Measurements from ENCODE around the gene GGTLC1. TPM values are rescaled to one million over a fixed set of nuclear protein-coding genes. Genes with fewer than 3 reads are reported as not detected.

Gene GGTLC1
- total and polyA plus RNA-seq, 2 of the 8 experiments (the other 6 are each of a cell fraction or from before 2014, with no cell fraction given), result not detected

DNA sequence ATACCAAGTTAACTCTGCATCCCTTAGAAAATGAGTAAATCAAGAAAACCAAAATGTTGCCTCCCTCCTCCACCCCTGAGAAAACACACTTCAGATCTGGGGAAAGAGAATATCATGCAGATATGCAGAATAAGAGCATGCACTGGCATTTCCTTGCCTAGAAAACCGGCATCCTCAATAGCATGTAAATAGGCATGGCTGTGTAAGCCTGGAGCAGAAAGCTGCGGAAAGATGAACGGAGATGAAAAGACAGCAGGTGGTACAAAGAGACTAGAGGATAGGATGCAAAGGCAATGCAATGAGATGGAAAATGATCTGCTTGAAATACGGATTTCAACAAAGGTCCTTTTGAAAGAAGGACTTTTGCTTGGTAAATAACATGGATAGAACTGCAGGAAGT lies 10.3 kb upstream of the GGTLC1 start:
- no peak overlapping the region for H3K9ac ChIP-seq (replicated peaks in 1 of 4; ENCODE audit: extremely low read depth in 1 of 4, low read depth in 3 of 4, low read length in 3 of 4)
- H3K18ac ChIP-seq (ENCODE audit: extremely low read depth, low read length), result no peak overlapping the region
- no peak overlapping the region for H3K14ac ChIP-seq (ENCODE audit: insufficient read length)
- H2BK12ac ChIP-seq (ENCODE audit: low read depth, low read length), result no peak overlapping the region
- no peaks in the 10 kb centered on the region for H3K79me2 ChIP-seq (ENCODE audit: control insufficient read depth in 1 of 2, insufficient read depth in 2 of 2, low read length in 2 of 2)
- H3K36me3 ChIP-seq (ENCODE audit: control insufficient read depth in 2 of 4, insufficient read depth in 4 of 4, low read length in 3 of 4), result no peaks in the 10 kb centered on the region
- H4K20me1 ChIP-seq (replicated peaks in 1 of 2; ENCODE audit: control insufficient read depth in 1 of 2, insufficient read depth in 2 of 2, low read length in 2 of 2), result peaks cover 0 to 4% of the 10 kb centered on the region in 2 experiments
- H4K91ac ChIP-seq (replicated peaks; ENCODE audit: insufficient read length, low read length), result no peak overlapping the region
- peak overlapping the region; percentile 23 for H3K4ac ChIP-seq (replicated peaks; ENCODE audit: insufficient read length, low read depth, low read length)
- no peaks in the 10 kb centered on the region for H3K79me1 ChIP-seq (ENCODE audit: low read depth, low read length)
- no peak overlapping the region for H4K5ac ChIP-seq (ENCODE audit: insufficient read length, low read depth, low read length)
- peaks cover 0 to 3% (median 0%) of the 10 kb centered on the region in 4 experiments; a peak in 1 of 7 replicates for H3K4me1 ChIP-seq (replicated peaks in 1 of 4; ENCODE audit: control insufficient read depth in 3 of 4, insufficient read depth in 4 of 4, low read length in 3 of 4)
- no peak overlapping the region for H2AFZ ChIP-seq (ENCODE audit: low read length)
- no peak overlapping the region for H2BK5ac ChIP-seq (ENCODE audit: low read depth, low read length)
- no peak overlapping the region for H3K56ac ChIP-seq (replicated peaks; ENCODE audit: insufficient read length, low read depth, low read length)
- whole genome bisulfite sequencing, 2 experiments (ENCODE audit: extremely low coverage in 1 of 2, insufficient coverage in 1 of 2, insufficient read length in 1 of 2, insufficient replicate concordance in 2 of 2, low coverage in 1 of 2, low lambda C conversion rate in 2 of 2, missing lambda C conversion rate in 1 of 2), result 84% methylated on average over 4 of the region's 4 CpGs; no CpG with 5 or more reads in 1 of the 2 experiments
- H2BK120ac ChIP-seq (replicated peaks; ENCODE audit: low read depth, low read length), result no peak overlapping the region
- peaks cover 3% of the 10 kb centered on the region; the same call in 1 of the 2 replicates for H3K23me2 ChIP-seq (ENCODE audit: low read depth, low read length)
- H2BK20ac ChIP-seq (ENCODE audit: low read length), result no peak overlapping the region
- no peak overlapping the region for H3K23ac ChIP-seq (ENCODE audit: insufficient read length)
- ChIA-PET POLR2A (ENCODE audit: partially characterized antibody) (no interaction called here), CTCF (ENCODE audit: partially characterized antibody) (interaction anchor here (0.9 to 3.2 kb wide), 3 partner anchors 49 to 110 kb away, joined by 3 to 18 read pairs (median 8); no protein-coding TSS in a partner anchor)
- DNase-seq (ENCODE audit: low read depth in 1 of 2, low spot score in 2 of 2) (no peak), FAIRE-seq (no peak)
- 0 out of 2 replicates have a peak overlapping the region, but pooled peaks have one; percentile 2 for H2AK5ac ChIP-seq (ENCODE audit: low read depth, low read length)
- H4K8ac ChIP-seq (ENCODE audit: extremely low read depth, insufficient read depth, low read length), result no peak overlapping the region
- no peak overlapping the region for H3K27ac ChIP-seq (ENCODE audit: low read depth, low read length)
- H3K27me3 ChIP-seq (replicated peaks in 1 of 4; ENCODE audit: control insufficient read depth in 3 of 4, extremely low read depth in 1 of 4, insufficient read depth in 3 of 4, low read length in 3 of 4), result no peaks in the 10 kb centered on the region
- no peak overlapping the region for H2BK15ac ChIP-seq (ENCODE audit: low read length)
- H3K4me3 ChIP-seq (ENCODE audit: extremely low read depth in 1 of 4, insufficient read depth in 2 of 4, low read depth in 3 of 4, low read length in 4 of 4), result no peak overlapping the region
- H3K4me2 ChIP-seq (ENCODE audit: insufficient read depth in 1 of 2, low read depth in 2 of 2, low read length in 2 of 2), result no peak overlapping the region
- no peaks in the 10 kb centered on the region for H3K9me3 ChIP-seq (ENCODE audit: insufficient read depth in 2 of 2, low read depth in 1 of 2, low read length in 1 of 2)
- TF ChIP-seq GTF2F1 (IDR thresholded peaks at IDR 0.05; ENCODE audit: borderline replicate concordance, low read depth, low read length) (no peak), NRF1 (IDR thresholded peaks at IDR 0.05; ENCODE audit: low read depth, low read length) (no peak), POLR2AphosphoS5 (IDR thresholded peaks at IDR 0.05; ENCODE audit: low read depth, low read length) (no peak), YY1 (IDR thresholded peaks at IDR 0.05; ENCODE audit: low read depth, low read length) (no peak), RNF2 (IDR thresholded peaks at IDR 0.05; ENCODE audit: borderline replicate concordance, low read depth, low read length, missing control alignments, poor library complexity, severe bottlenecking) (no peak), JUND (IDR thresholded peaks at IDR 0.05; ENCODE audit: low read length) (no peak), SIRT6 (IDR thresholded peaks at IDR 0.05; ENCODE audit: low read length) (no peak), SP2 (IDR thresholded peaks at IDR 0.05; ENCODE audit: low read length) (no peak), SP4 (IDR thresholded peaks at IDR 0.05; ENCODE audit: low read length) (no peak), RBBP5 (IDR thresholded peaks at IDR 0.05; ENCODE audit: borderline replicate concordance, low read depth, low read length) (no peak), CBX5 (IDR thresholded peaks at IDR 0.05; ENCODE audit: low read depth, low read length) (no peak), POLR2A (IDR thresholded peaks at IDR 0.05; ENCODE audit: control extremely low read depth in 1 of 2, low read depth in 2 of 2, low read length in 2 of 2) (no peak), TEAD4 (IDR thresholded peaks at IDR 0.05; ENCODE audit: low read depth, low read length) (no peak), HDAC2 (IDR thresholded peaks at IDR 0.05; ENCODE audit: borderline replicate concordance in 1 of 2, low read depth in 2 of 2, low read length in 2 of 2) (no peak)

All from H1 (cell line).